Measurements from ENCODE around the gene PTPN5. TPM values are rescaled to one million over a fixed set of nuclear protein-coding genes. Genes with fewer than 3 reads are reported as not detected.

PTPN5 gene
- total RNA-seq, 4 donors from 2014 or later = 0.38 to 0.65 (median 0.44) TPM; not detected in 1

DNA sequence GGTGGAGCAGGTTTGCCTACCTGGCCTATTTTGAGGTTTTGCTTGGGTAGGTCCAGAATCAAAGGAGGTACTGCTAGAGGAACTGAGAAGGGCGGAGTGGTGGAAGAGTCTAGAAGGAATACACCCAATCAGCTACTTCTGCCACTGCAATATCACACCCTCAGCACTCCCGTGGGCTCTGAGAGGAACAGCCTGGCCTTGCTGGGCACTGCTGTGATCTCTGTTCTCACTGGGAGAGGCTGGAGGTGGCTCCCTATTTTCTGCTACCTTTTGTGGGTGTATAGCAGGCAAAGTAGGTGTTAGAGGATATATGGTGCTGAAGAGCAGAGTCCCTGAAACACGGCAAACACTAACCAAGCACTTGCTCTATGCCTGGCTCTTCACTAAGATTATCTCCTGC lies 40.7 kb downstream of the PTPN5 start:
- TF ChIP-seq, protein P1, sequence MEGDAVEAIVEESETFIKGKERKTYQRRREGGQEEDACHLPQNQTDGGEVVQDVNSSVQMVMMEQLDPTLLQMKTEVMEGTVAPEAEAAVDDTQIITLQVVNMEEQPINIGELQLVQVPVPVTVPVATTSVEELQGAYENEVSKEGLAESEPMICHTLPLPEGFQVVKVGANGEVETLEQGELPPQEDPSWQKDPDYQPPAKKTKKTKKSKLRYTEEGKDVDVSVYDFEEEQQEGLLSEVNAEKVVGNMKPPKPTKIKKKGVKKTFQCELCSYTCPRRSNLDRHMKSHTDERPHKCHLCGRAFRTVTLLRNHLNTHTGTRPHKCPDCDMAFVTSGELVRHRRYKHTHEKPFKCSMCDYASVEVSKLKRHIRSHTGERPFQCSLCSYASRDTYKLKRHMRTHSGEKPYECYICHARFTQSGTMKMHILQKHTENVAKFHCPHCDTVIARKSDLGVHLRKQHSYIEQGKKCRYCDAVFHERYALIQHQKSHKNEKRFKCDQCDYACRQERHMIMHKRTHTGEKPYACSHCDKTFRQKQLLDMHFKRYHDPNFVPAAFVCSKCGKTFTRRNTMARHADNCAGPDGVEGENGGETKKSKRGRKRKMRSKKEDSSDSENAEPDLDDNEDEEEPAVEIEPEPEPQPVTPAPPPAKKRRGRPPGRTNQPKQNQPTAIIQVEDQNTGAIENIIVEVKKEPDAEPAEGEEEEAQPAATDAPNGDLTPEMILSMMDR (IDR thresholded peaks at IDR 0.05; ENCODE audit: low read depth) = no peak

DNA sequence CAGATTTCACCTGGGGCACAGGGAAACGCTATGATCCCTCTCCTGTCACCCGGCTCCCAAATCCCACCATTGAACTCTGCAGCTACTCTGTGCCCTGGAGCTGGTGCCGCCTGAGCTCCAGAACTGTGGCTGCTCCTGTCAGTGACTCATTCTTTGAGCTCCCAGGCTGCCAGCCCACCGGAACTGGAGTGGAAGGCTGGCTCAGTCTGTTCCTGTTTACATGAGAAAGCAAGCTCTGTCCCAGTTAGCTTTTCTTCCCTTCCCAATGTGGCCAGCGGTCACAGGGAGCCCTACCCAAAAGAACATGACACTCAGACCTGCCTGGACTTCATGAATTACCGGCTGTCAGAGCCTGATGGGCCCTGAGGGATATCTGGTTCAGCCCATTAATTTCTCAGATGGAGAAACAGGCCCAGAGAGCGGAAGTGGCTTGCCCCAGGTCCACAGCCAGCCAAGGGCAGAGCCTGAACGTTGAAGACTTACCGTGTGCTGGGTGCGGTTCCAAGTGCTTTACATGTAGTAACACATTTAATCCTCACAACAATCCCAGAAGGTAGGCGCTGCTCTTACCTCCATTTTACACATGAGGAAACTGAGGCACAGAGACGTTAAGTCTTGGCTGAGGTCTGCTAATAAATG lies 41.8 kb downstream of the PTPN5 start:
- TF ChIP-seq, protein P1 (IDR thresholded peaks at IDR 0.05; ENCODE audit: low read depth) = no peak

DNA sequence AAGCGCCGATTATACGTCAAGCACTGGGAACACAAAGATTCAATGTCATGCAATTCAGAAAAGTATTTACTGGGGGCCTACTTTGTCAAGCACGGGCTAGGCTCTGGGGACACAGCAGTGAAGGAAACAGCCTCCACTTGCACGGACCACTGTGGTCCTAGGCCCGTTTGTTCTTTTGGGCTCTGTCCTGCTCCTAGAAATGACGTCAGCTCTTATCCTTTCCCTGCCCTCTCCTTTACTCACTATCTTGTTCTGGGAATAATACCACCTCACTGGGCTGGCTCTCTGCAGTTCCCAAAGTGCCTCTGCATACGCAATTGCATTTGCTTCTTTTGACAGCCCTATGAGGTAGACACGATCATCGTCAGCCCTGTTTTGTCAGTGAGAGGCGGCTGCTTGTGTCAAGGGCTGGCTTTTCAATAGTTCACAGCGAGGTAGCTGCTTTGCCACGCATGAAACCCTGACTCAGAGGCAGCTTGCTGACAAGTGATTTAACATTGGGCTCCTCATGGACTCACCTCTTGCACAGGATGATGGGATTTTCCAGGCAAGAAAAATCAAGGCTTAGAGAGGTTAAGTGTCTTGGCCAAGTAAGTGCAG lies 42.7 kb downstream of the PTPN5 start:
- TF ChIP-seq, protein P1 (IDR thresholded peaks at IDR 0.05; ENCODE audit: low read depth) = no peak

DNA sequence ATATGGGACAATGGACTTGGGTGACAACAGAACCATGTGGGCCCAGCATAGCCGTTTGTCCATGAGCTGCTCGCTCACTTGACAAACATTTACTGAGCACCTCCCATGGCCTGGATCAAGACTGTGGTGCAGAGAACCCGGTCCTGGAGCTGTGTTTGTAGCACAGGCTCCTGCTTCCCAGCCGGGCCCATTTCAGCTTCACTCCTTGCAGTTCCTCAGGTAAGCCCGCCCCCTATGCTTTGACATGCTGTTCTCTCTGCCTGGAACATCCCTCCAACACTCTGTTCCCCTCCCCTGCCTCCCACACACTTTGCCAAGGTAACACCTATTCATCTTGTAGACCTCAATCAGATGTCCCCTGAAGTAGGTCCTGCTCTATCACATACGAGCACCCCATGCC lies 46.3 kb downstream of the PTPN5 start:
- TF ChIP-seq, protein P1 (IDR thresholded peaks at IDR 0.05; ENCODE audit: low read depth) = no peak

DNA sequence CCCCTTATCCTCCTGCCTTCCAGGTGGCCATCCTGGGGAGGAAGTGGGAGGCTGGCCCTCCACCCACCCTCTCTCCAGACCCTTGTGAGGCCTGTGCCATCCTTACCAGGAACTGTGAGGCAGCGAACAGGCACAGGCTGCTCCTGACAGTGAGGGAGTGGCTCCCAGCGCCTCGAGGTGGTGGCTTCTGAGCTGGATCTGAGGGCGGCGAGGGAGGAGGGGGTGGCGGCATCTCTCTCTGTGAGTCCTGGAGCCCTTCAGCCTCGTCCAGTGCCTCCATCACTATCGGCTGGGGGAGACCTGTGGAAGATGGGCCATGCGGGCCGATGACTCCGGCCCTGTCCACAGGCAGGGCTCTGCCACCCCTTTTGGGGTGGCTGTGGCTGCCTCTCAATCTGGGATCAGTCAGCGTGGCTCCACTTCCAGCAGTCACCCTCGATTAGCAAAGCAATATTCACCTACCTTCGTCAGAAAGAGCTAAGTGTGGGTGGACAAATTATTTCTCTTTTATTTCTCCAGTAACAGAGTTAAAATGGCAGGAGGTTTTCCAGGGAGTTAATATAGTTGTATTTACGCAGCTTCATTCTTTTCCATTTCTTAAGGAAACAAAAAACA lies 47.6 kb downstream of the PTPN5 start:
- TF ChIP-seq, protein P1 (IDR thresholded peaks at IDR 0.05; ENCODE audit: low read depth) = no peak

DNA sequence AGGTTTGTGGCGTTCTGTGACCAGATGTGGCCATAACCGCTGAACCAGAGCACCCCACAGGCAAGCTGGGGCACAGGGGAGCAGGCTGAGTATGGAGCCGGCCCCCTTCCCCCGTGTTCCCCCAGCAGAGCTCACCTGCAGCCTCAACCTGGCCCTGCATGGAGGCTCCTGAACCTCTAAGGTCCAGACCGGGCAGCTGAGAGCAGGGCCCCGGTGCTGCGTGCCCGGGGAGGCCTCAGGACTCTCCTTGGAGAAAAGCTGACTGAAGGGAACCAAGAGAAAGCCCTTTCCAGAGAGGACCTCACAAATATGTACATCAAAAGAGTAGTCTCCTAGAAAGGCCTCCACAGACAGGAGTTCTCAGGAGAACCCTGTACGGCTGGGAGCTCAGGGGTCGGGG lies 48.2 kb downstream of the PTPN5 start:
- TF ChIP-seq, protein P1 (IDR thresholded peaks at IDR 0.05; ENCODE audit: low read depth) = no peak

DNA sequence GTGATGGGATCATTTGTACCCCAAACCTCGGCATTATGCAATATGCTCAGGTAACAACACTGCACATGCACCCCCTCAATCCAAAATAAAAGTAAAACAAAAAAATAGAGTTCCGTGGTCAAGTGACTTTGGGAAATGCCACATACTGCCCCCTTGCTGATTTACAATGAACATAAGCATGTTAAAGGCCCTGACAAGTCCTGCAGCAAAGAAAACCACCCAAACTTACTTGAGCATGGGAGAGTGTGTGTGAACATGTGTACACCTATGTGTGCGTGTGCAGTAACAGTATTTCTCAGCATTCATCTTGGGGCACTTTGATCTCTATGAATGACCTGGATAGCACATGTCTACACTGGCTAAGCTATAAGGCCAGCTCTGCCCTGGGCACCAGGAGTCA lies 49.8 kb downstream of the PTPN5 start:
- TF ChIP-seq, protein P1 (IDR thresholded peaks at IDR 0.05; ENCODE audit: low read depth) = no peak
